Muscle of leg (tissue), 9 donors: ENCODE results near the gene ZNF213. TPM values are rescaled to one million over a fixed set of nuclear protein-coding genes. Genes with fewer than 3 reads are reported as not detected.

Experiments used
- polyA plus RNA-seq, 8 donors: library from polyadenylated mRNA; unstranded; fragments of 120-200 nt; gene quantifications; one replicate each; pipeline versions ENCODE4 v1.2.1 to v1.2.3, GENCODE V29; 2013; ENCODE audit warnings: inconsistent platforms in 1 of 8, low replicate concordance in 1 of 8; ENCODE audit not compliant: insufficient read length in 8 of 8, insufficient read depth in 1 of 8
- total RNA-seq: library from RNA; stranded (reverse); fragments of 120-200 nt; gene quantifications from one replicate; pipeline ENCODE4 v1.2.4, GENCODE V29; 2013

ZNF213 gene
- total and polyA plus RNA-seq, 9 donors: 3.1 to 14.0 (median 11.4) TPM

Other genes with a start within 250 kb of the ZNF213 start
- 7.8 TPM for gene FLYWCH1, start 223.1 kb upstream of the ZNF213 start, total RNA-seq
- gene FLYWCH1, start 223.1 kb upstream of the ZNF213 start, polyA plus RNA-seq: 10 to 100 TPM; 13.9 to 28.5 (median 17.7) TPM
- gene KREMEN2, start 170.8 kb upstream of the ZNF213 start, total RNA-seq: 5.6 TPM
- gene KREMEN2, start 170.8 kb upstream of the ZNF213 start, polyA plus RNA-seq: 10 to 100 TPM in 3 of 8 donors, 1 to 10 TPM in 5; 3.5 to 22.0 (median 9.1) TPM
- gene PAQR4, start 165.7 kb upstream of the ZNF213 start, total RNA-seq: 4.3 TPM
- gene PAQR4, start 165.7 kb upstream of the ZNF213 start, polyA plus RNA-seq: 10 to 100 TPM in 1 of 8 donors, 1 to 10 TPM in 7; 6.0 to 14.4 (median 9.3) TPM
- 3.6 TPM for gene PKMYT1, start 154.6 kb upstream of the ZNF213 start, total RNA-seq
- 10 to 100 TPM; 10.4 to 19.4 (median 14.2) TPM for gene PKMYT1, start 154.6 kb upstream of the ZNF213 start, polyA plus RNA-seq
- gene CLDN9, start 122.1 kb upstream of the ZNF213 start, total RNA-seq: 0.40 TPM
- 1 to 10 TPM in 5 of 8 donors, under 1 TPM in 3; 0.36 to 3.0 (median 1.5) TPM for gene CLDN9, start 122.1 kb upstream of the ZNF213 start, polyA plus RNA-seq
- gene CLDN6, start 116.8 kb upstream of the ZNF213 start, total RNA-seq: 0.09 TPM
- 1 to 10 TPM in 2 of 8 donors, under 1 TPM in 5, not detected in 1; 0.16 to 4.6 (median 0.43) TPM for gene CLDN6, start 116.8 kb upstream of the ZNF213 start, polyA plus RNA-seq
- 39.8 TPM for gene TNFRSF12A, start 114.7 kb upstream of the ZNF213 start, total RNA-seq
- gene TNFRSF12A, start 114.7 kb upstream of the ZNF213 start, polyA plus RNA-seq: 10 to 100 TPM; 26.4 to 65.2 (median 42.8) TPM
- 77.9 TPM for gene HCFC1R1, start 111.1 kb upstream of the ZNF213 start, total RNA-seq
- gene HCFC1R1, start 111.1 kb upstream of the ZNF213 start, polyA plus RNA-seq: 100 to 1,000 TPM in 2 of 8 donors, 10 to 100 TPM in 6; 68.0 to 138 (median 91.4) TPM
- 15.0 TPM for gene THOC6, start 111.0 kb upstream of the ZNF213 start, total RNA-seq
- gene THOC6, start 111.0 kb upstream of the ZNF213 start, polyA plus RNA-seq: 10 to 100 TPM; 19.6 to 25.5 (median 22.0) TPM
- not detected for gene BICDL2, start 98.1 kb upstream of the ZNF213 start, total RNA-seq
- gene BICDL2, start 98.1 kb upstream of the ZNF213 start, polyA plus RNA-seq: under 1 TPM in 5 of 8 donors, not detected in 3; 0.02 to 0.66 (median 0.23) TPM
- gene MMP25, start 88.5 kb upstream of the ZNF213 start, total RNA-seq: 0.58 TPM
- 1 to 10 TPM; 1.4 to 3.0 (median 1.8) TPM for gene MMP25, start 88.5 kb upstream of the ZNF213 start, polyA plus RNA-seq
- gene IL32, start 69.4 kb upstream of the ZNF213 start, total RNA-seq: 50.2 TPM
- 100 to 1,000 TPM in 6 of 8 donors, 10 to 100 TPM in 2; 28.9 to 166 (median 119) TPM for gene IL32, start 69.4 kb upstream of the ZNF213 start, polyA plus RNA-seq
- 0.13 TPM for gene ZSCAN10, start 35.7 kb upstream of the ZNF213 start, total RNA-seq
- gene ZSCAN10, start 35.7 kb upstream of the ZNF213 start, polyA plus RNA-seq: under 1 TPM in 6 of 8 donors, not detected in 2; 0.12 to 0.44 (median 0.18) TPM
- gene ZNF205, start 22.4 kb upstream of the ZNF213 start, total RNA-seq: 14.1 TPM
- 10 to 100 TPM; 12.0 to 15.4 (median 13.3) TPM for gene ZNF205, start 22.4 kb upstream of the ZNF213 start, polyA plus RNA-seq
- not detected for gene OR1F1, start 53.2 kb downstream of the ZNF213 start, total RNA-seq
- not detected for gene OR1F1, start 53.2 kb downstream of the ZNF213 start, polyA plus RNA-seq
- gene ZNF200, start 100.1 kb downstream of the ZNF213 start, total RNA-seq: 8.4 TPM
- gene ZNF200, start 100.1 kb downstream of the ZNF213 start, polyA plus RNA-seq: 1 to 10 TPM; 5.3 to 7.7 (median 6.4) TPM
- 0.27 TPM for gene MEFV, start 121.6 kb downstream of the ZNF213 start, total RNA-seq
- gene MEFV, start 121.6 kb downstream of the ZNF213 start, polyA plus RNA-seq: under 1 TPM; 0.20 to 0.45 (median 0.31) TPM
- 34.9 TPM for gene ZNF263, start 148.5 kb downstream of the ZNF213 start, total RNA-seq
- gene ZNF263, start 148.5 kb downstream of the ZNF213 start, polyA plus RNA-seq: 10 to 100 TPM; 23.3 to 30.3 (median 27.4) TPM
- gene TIGD7, start 170.4 kb downstream of the ZNF213 start, total RNA-seq: 11.0 TPM
- gene TIGD7, start 170.4 kb downstream of the ZNF213 start, polyA plus RNA-seq: 10 to 100 TPM in 1 of 8 donors, 1 to 10 TPM in 7; 5.5 to 10.4 (median 7.4) TPM
- gene ZNF75A, start 170.5 kb downstream of the ZNF213 start, total RNA-seq: 31.0 TPM
- 10 to 100 TPM; 20.3 to 33.1 (median 23.6) TPM for gene ZNF75A, start 170.5 kb downstream of the ZNF213 start, polyA plus RNA-seq
- gene OR2C1, start 220.9 kb downstream of the ZNF213 start, total RNA-seq: 0.35 TPM
- gene OR2C1, start 220.9 kb downstream of the ZNF213 start, polyA plus RNA-seq: under 1 TPM in 6 of 8 donors, not detected in 2; 0.11 to 0.21 (median 0.18) TPM